HepG2 (cell line): ENCODE measurements around the gene B3GAT3. TPM values are rescaled to one million over a fixed set of nuclear protein-coding genes. Genes with fewer than 3 reads are reported as not detected.
A peak's percentile ranks its signal among the peaks of the same experiment; 100 is the strongest.

Source experiments
- ATF1 ChIP-seq: IDR thresholded peaks from 2 replicates; pipeline ENCODE4 v1.6.1; 2016; ENCODE audit warnings: mild to moderate bottlenecking, control low read depth
- HOXA5 ChIP-seq: sonication (generic); formaldehyde crosslinking; IDR thresholded peaks from 2 replicates; pipeline ENCODE4 v1.4.0; 2020; ENCODE audit warnings: missing genetic modification reagents
- IRF2 ChIP-seq: IDR thresholded peaks from 2 replicates; pipeline ENCODE4 v1.6.1; 2018; ENCODE audit warnings: missing genetic modification reagents, missing compliant biosample characterization
- KAT2B ChIP-seq: fragments of 150-350 bp; IDR thresholded peaks from 2 replicates; pipeline ENCODE4 v1.6.1; 2014; ENCODE audit warnings: low read depth, low read length, borderline replicate concordance
- KDM2A ChIP-seq: sonication (generic); formaldehyde crosslinking; IDR thresholded peaks from 2 replicates; pipeline ENCODE4 v1.4.0; 2020; ENCODE audit warnings: low read depth, missing genetic modification reagents, borderline replicate concordance
- MLLT10 ChIP-seq: sonication (generic); formaldehyde crosslinking; IDR thresholded peaks from 2 replicates; pipeline ENCODE4 v1.4.0; 2020; ENCODE audit warnings: missing genetic modification reagents
- NFIB ChIP-seq: sonication (generic); formaldehyde crosslinking; IDR thresholded peaks from 2 replicates; pipeline ENCODE4 v1.9.0; 2021; ENCODE audit warnings: missing genetic modification reagents, mild to moderate bottlenecking, borderline replicate concordance
- ZNF160 ChIP-seq: sonication (generic); formaldehyde crosslinking; IDR thresholded peaks from 2 replicates; pipeline ENCODE4 v1.8.0; 2022; ENCODE audit warnings: mild to moderate bottlenecking, inconsistent platforms, missing genetic modification reagents
- ZNF256 ChIP-seq: sonication (generic); formaldehyde crosslinking; conservative IDR thresholded peaks from 2 replicates; pipeline ENCODE4 v1.4.0; 2020; ENCODE audit warnings: missing genetic modification reagents
- ZNF318 ChIP-seq: sonication (generic); formaldehyde crosslinking; IDR thresholded peaks from 2 replicates; pipeline ENCODE4 v1.4.0; 2020; ENCODE audit warnings: mild to moderate bottlenecking, missing genetic modification reagents
- ZNF549 ChIP-seq: sonication (generic); formaldehyde crosslinking; IDR thresholded peaks from 2 replicates; pipeline ENCODE4 v1.5.0; 2020; ENCODE audit warnings: missing genetic modification reagents
- ZNF773 ChIP-seq: sonication (generic); formaldehyde crosslinking; IDR thresholded peaks from 2 replicates; pipeline ENCODE4 v1.4.0; 2020; ENCODE audit warnings: missing genetic modification reagents, borderline replicate concordance
- polyA plus RNA-seq, 8 experiments: library from polyadenylated mRNA; depleted of rRNA in 3 of 8; stranded (reverse) in 7 of 8; unstranded in 1 of 8; fragments of >200 nt; fragmentation: Illumina TruSeq in 4 of 8; extraction: Trizol in 4 of 8; gene quantifications; 2 replicates each; pipeline versions ENCODE4 v1.2.1 to v1.2.3, GENCODE V29; 2011 to 2016; ENCODE audit warnings: low read depth in 4 of 8, missing spikeins in 1 of 8, mixed read lengths in 1 of 8; ENCODE audit not compliant: insufficient read depth in 1 of 8
- total RNA-seq, 5 experiments: library from RNA; depleted of rRNA; stranded (reverse); fragments of >200 nt; fragmentation: Illumina TruSeq; extraction: Trizol; gene quantifications; 2 replicates each; pipeline ENCODE4 v1.2.3, GENCODE V29; 2016; ENCODE audit warnings: low read depth in 1 of 5
- TF ChIP-seq, protein P1 (sequence below): sonication (generic); formaldehyde crosslinking; IDR thresholded peaks from 2 replicates; pipeline ENCODE4 v1.5.0; 2020; ENCODE audit warnings: mild to moderate bottlenecking, missing genetic modification reagents, borderline replicate concordance
- TF ChIP-seq, protein P2 (sequence below): IDR thresholded peaks from 2 replicates; pipeline ENCODE4 v1.6.1; 2012; ENCODE audit warnings: low read length, improper control_type of control experiment

B3GAT3 gene
- total and polyA plus RNA-seq, 2 of the 13 experiments (the other 11 are each of a cell fraction or from before 2014, with no cell fraction given) = 21.3 to 26.1 TPM

DNA sequence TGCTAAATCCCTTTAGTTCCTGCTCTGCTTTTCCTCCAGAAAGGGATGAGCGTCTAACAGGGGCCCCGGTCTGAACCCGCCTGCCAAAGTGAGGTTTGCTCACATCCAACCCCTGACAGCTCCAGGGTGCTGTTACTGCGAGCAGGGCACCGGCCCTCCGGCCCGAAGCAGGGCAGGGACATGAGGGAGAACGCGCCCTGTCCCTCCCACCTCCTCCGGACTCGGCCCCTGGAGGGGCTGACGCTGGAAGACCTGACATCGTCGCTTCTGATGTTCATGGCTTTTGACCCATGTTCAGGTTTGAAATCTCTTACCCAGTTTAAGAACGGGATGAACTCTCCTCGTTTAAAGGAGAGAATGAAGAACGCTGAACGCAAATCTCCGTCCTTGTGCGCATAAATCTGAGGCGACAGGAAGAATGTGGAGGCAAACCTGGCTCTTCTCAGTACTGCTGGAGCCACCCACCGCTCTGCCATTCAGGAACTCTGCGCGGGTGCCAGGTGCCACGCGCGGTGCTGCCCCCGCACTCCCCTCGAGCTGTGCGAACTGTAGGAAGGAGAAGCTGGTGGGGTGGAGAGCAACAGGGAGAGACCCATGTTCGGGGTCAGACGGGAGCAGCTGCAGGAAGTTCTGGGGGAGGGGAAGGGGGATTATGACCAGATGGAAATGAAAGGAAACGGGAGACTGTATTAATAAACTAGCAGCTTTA, 47.3 kb downstream of the B3GAT3 start (continued):
- TF ChIP-seq ZNF318 (0 out of 2 replicates have a peak, but pooled peaks have one; percentile 7), ZNF773 (CRISPR knock-in tag) (0 out of 2 replicates have a peak, but pooled peaks have one; percentile 22), ZNF549 (0 out of 2 replicates have a peak, but pooled peaks have one; percentile 17), NFIB (no peak), KAT2B (no peak), ZNF256 (CRISPR knock-in tag) (no peak), IRF2 (CRISPR knock-in tag) (0 out of 2 replicates have a peak, but pooled peaks have one; percentile 5), MLLT10 (CRISPR knock-in tag) (no peak), HOXA5 (CRISPR knock-in tag) (no peak), ZNF160 (CRISPR knock-in tag) (no peak), ATF1 (CRISPR knock-in tag) (no peak), KDM2A (CRISPR knock-in tag) (peak; percentile 93)
- TF ChIP-seq, protein P1, sequence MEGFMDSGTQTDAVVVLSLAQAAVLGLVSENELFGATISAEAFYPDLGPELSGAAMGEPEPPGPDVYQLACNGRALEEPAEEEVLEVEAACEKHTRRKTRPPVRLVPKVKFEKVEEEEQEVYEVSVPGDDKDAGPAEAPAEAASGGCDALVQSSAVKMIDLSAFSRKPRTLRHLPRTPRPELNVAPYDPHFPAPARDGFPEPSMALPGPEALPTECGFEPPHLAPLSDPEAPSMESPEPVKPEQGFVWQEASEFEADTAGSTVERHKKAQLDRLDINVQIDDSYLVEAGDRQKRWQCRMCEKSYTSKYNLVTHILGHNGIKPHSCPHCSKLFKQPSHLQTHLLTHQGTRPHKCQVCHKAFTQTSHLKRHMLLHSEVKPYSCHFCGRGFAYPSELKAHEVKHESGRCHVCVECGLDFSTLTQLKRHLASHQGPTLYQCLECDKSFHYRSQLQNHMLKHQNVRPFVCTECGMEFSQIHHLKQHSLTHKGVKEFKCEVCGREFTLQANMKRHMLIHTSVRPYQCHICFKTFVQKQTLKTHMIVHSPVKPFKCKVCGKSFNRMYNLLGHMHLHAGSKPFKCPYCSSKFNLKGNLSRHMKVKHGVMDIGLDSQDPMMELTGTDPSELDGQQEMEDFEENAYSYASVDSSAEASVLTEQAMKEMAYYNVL (CRISPR knock-in tag) = 0 out of 2 replicates have a peak, but pooled peaks have one; percentile 11
- TF ChIP-seq, protein P2, sequence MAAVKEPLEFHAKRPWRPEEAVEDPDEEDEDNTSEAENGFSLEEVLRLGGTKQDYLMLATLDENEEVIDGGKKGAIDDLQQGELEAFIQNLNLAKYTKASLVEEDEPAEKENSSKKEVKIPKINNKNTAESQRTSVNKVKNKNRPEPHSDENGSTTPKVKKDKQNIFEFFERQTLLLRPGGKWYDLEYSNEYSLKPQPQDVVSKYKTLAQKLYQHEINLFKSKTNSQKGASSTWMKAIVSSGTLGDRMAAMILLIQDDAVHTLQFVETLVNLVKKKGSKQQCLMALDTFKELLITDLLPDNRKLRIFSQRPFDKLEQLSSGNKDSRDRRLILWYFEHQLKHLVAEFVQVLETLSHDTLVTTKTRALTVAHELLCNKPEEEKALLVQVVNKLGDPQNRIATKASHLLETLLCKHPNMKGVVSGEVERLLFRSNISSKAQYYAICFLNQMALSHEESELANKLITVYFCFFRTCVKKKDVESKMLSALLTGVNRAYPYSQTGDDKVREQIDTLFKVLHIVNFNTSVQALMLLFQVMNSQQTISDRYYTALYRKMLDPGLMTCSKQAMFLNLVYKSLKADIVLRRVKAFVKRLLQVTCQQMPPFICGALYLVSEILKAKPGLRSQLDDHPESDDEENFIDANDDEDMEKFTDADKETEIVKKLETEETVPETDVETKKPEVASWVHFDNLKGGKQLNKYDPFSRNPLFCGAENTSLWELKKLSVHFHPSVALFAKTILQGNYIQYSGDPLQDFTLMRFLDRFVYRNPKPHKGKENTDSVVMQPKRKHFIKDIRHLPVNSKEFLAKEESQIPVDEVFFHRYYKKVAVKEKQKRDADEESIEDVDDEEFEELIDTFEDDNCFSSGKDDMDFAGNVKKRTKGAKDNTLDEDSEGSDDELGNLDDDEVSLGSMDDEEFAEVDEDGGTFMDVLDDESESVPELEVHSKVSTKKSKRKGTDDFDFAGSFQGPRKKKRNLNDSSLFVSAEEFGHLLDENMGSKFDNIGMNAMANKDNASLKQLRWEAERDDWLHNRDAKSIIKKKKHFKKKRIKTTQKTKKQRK = no peak
